ENCODE data around the gene C22orf31. TPM values are rescaled to one million over a fixed set of nuclear protein-coding genes. Genes with fewer than 3 reads are reported as not detected.
"Not testable (repeated sequence)": the region's sequence is repeated elsewhere in the genome, so short reads cannot be mapped to it uniquely, and the experiment has no call there.

Gene C22orf31
- total RNA-seq, 1 experiment from 2014 or later: not detected

DNA sequence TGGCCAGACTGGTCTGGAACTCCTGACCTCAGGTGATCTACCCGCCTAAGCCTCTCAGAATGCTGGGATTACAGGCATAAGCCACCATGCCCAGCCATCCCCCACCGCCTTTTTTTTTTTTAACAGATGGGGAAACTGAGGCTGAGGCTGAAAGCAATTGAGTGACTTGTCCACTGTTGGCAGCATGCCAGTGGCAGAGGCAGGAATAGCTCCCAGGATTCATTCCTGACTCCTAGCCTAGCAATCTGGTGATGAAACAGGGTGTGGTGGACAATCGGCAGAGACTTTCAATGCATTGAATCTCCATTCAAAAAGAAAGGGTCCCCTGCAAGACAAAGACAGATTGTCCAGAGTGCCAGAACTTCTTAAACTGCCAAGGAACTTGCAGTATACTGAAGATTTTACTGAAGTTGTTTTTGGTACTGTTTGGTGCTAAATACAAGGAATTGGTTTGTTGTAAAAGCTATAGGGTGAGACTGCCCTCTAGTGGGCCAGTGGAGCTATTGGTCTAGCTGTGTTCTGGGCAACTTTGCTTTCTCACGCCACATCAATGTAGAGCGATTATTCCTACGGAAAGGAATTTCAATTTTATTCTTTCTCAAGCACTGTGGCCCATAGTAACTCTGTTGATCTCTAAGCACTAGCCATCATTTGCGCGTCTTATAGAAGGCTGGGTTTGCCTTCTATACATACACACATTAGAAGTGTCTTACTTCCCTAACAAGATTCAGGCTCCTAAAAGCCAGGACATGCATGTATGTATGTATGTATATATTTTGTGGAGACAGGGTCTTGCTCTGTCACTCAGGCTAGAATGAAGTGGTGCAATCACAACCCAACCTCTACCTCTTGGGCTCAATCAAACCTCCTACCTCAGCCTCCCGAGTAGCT lies 21.0 kb downstream of the C22orf31 start:
- no peaks in the 10 kb centered on the region for H3F3A ChIP-seq (ENCODE audit: low read length, unreplicated experiment)
- no peaks in the 10 kb centered on the region for H3K27me3 ChIP-seq (ENCODE audit: low read length)
- no peak overlapping the region for H2AFZ ChIP-seq (ENCODE audit: low read length)
- H3K4me3 ChIP-seq (ENCODE audit: low read length): no peak overlapping the region
- ChIA-PET CTCF (interaction anchor here (0.5 to 1.5 kb wide), 6 partner anchors 64 to 189 kb away, joined by 3 to 7 read pairs (median 5); no protein-coding TSS in a partner anchor), POLR2A (ENCODE audit: unreplicated experiment) (interaction anchor here (0.6 kb wide), 1 partner anchor 157 kb away, joined by 27 read pairs; the partner anchor contains the start of gene ZNRF3)
- H3K27ac ChIP-seq (ENCODE audit: low read length): no peak overlapping the region
- no peaks in the 10 kb centered on the region for H3K79me2 ChIP-seq (ENCODE audit: low read length)
- peaks cover 16% of the 10 kb centered on the region for H3K4me1 ChIP-seq (ENCODE audit: insufficient read depth, low read length)
- no peak overlapping the region; the same call in 1 of the 2 replicates for H3K4me2 ChIP-seq (ENCODE audit: low read length)
- no peaks in the 10 kb centered on the region for H3K36me3 ChIP-seq (ENCODE audit: low read depth, low read length)
- TF ChIP-seq EZH2 (IDR thresholded peaks at IDR 0.05; ENCODE audit: low read length, unreplicated experiment) (no peak), CTCF (conservative IDR thresholded peaks at IDR 0.05; ENCODE audit: low read depth, low read length) (peak; percentile 88)
- no peaks in the 10 kb centered on the region for H4K20me1 ChIP-seq (ENCODE audit: low read length)
- no TSS peak for BruUV-seq (replicated peaks)
- no peaks in the 10 kb centered on the region for H3K9me3 ChIP-seq (ENCODE audit: low read length)
- peak; percentile 64 for DNase-seq
- no peaks in the 10 kb centered on the region for H3K9me2 ChIP-seq (replicated peaks; ENCODE audit: low read length)
- no peak overlapping the region for H3K9ac ChIP-seq (ENCODE audit: low read length)
- intact Hi-C loops (cut with micrococcal nuclease): loop anchor here (1.0 to 10.0 kb wide), 5 partner anchors 114 to 443 kb away; partner anchors contain the start of gene ZNRF3
- peak; percentile 60 for ATAC-seq

DNA sequence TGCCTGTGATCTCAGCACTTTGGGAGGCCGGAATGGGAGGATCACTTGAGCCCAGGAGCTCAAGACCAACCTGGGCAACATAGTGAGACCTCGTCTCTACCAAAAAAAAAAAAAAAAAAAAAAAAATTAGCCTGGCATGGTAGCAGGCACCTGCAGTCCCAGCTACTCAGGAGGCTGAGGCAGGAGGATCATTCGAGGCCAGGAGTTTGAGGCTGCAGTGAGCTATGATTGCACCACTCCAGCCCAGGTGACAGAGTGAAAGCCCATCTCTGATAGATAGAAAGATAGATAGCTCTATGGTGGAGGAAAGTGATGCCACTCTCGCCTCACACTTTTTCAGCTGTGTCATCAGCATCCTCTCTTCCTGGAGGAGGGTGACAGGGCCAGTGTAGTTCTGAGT lies 21.9 kb downstream of the C22orf31 start:
- BruUV-seq (replicated peaks); ATAC-seq; POLR2A ChIA-PET (ENCODE audit: unreplicated experiment): not testable (repeated sequence)

DNA sequence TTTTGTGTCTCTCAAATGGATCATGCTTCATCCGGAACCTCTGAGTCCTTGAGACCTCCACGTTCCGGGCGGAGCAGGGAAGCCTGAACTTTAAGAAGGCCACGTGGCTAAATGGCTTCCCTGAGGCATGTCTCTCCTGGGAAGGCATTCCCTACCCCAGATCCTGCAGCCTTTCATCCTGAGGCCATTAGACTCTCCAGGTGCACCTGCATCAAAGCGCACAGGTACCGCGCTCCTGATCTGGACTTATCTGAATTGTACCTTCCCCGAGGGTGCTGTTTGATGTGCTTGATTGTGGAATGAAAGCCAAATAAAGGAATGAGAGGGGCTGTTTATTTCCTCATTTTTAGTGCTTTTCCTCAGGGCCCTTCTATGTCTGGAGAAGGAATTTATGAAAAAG lies 22.5 kb downstream of the C22orf31 start:
- TF ChIP-seq CTCF (conservative IDR thresholded peaks at IDR 0.05; ENCODE audit: low read depth, low read length): no peak
- no peak for TF ChIP-seq EZH2 (IDR thresholded peaks at IDR 0.05; ENCODE audit: low read length, unreplicated experiment)
- no peak for TF ChIP-seq EZH2phosphoT487 (IDR thresholded peaks at IDR 0.05; ENCODE audit: borderline replicate concordance, low read length)
- Histone ChIP-seq H3K27me3 (ENCODE audit: low read length) (no peaks in the 10 kb centered on the region), H3K79me2 (ENCODE audit: low read length) (no peaks in the 10 kb centered on the region), H3K4me3 (ENCODE audit: low read length) (no peak overlapping the region), H3K9ac (ENCODE audit: low read length) (no peak overlapping the region), H3F3A (ENCODE audit: low read length, unreplicated experiment) (no peaks in the 10 kb centered on the region), H3K27ac (ENCODE audit: low read length) (no peak overlapping the region), H4K20me1 (ENCODE audit: low read length) (no peaks in the 10 kb centered on the region), H2AFZ (ENCODE audit: low read length) (no peak overlapping the region), H3K9me2 (replicated peaks; ENCODE audit: low read length) (no peaks in the 10 kb centered on the region), H3K4me2 (ENCODE audit: low read length) (no peak overlapping the region), H3K9me3 (ENCODE audit: low read length) (no peaks in the 10 kb centered on the region), H3K4me1 (ENCODE audit: insufficient read depth, low read length) (peaks cover 7% of the 10 kb centered on the region), H3K36me3 (ENCODE audit: low read depth, low read length) (no peaks in the 10 kb centered on the region)
- BruUV-seq (replicated peaks): no TSS peak
- ChIA-PET CTCF (no interaction called here), POLR2A (ENCODE audit: unreplicated experiment) (no interaction called here)
- no peak for DNase-seq
- intact Hi-C loops (cut with micrococcal nuclease): no loop called here
- ATAC-seq: no peak

More for the DNA sequence above, 21.9 kb downstream of the C22orf31 start:
- H3K79me2 ChIP-seq (ENCODE audit: low read length); H3K27ac ChIP-seq (ENCODE audit: low read length); H3K36me3 ChIP-seq (ENCODE audit: low read depth, low read length); H3K9me2 ChIP-seq (replicated peaks; ENCODE audit: low read length); H3F3A ChIP-seq (ENCODE audit: low read length, unreplicated experiment); H4K20me1 ChIP-seq (ENCODE audit: low read length); H3K4me3 ChIP-seq (ENCODE audit: low read length); H3K27me3 ChIP-seq (ENCODE audit: low read length); H3K9me3 ChIP-seq (ENCODE audit: low read length); DNase-seq; H2AFZ ChIP-seq (ENCODE audit: low read length); H3K9ac ChIP-seq (ENCODE audit: low read length); H3K4me2 ChIP-seq (ENCODE audit: low read length): not testable (repeated sequence)
- CTCF ChIA-PET: interaction anchor here (1.5 kb wide), 1 partner anchor 154 kb away, joined by 7 read pairs; no protein-coding TSS in a partner anchor
- H3K4me1 ChIP-seq (ENCODE audit: insufficient read depth, low read length): peaks cover 12% of the 10 kb centered on the region
- intact Hi-C loops (cut with micrococcal nuclease): loop anchor here (1.0 to 10.0 kb wide), 5 partner anchors 115 to 442 kb away; partner anchors contain the start of gene ZNRF3
